Spleen (tissue), 7 donors: ENCODE measurements around the gene ADCY10.
A peak's percentile ranks its signal among the peaks of the same experiment; 100 is the strongest.

Source experiments
- CTCF ChIP-seq, 11 experiments: fragments of 200-600 bp in 7 of 11; fragments of 450-650 bp in 4 of 11; sonication (generic) in 4 of 11; IDR thresholded peaks in 8 of 11; conservative IDR thresholded peaks in 3 of 11; 1 replicate in 7 of 11; 2 replicates in 4 of 11; pipeline versions ENCODE4 v1.4.0 to v1.8.0; 2016 to 2021; ENCODE audit warnings: antibody characterized with exemption in 11 of 11, inconsistent platforms in 4 of 11, mild to moderate bottlenecking in 1 of 11
- POLR2AphosphoS5 ChIP-seq, 3 donors: sonication (generic); formaldehyde crosslinking; IDR thresholded peaks; one replicate each; pipeline ENCODE4 v1.5.1; 2017; ENCODE audit warnings: antibody characterized with exemption in 3 of 3
- donor health status: DM: no; HTN: no; CAD: no; lungs with moderate emphysema.
- donor health status: DM: no; HTN: no; CAD: no.
- donor health status: DM: no; HTN: no; CAD: no.

GRCh38 chr1:167791281-167792187 is 122.4 kb downstream of the ADCY10 start:
- TF ChIP-seq CTCF (IDR thresholded peaks at IDR 0.05 in 8 of 11, conservative IDR thresholded peaks at IDR 0.05 in 3 of 11) (no peak), POLR2AphosphoS5 (IDR thresholded peaks at IDR 0.05) (peak in 1 of 3 donors; percentile 33)
